Measurements from ENCODE around the gene SPOCK2.

DNA sequence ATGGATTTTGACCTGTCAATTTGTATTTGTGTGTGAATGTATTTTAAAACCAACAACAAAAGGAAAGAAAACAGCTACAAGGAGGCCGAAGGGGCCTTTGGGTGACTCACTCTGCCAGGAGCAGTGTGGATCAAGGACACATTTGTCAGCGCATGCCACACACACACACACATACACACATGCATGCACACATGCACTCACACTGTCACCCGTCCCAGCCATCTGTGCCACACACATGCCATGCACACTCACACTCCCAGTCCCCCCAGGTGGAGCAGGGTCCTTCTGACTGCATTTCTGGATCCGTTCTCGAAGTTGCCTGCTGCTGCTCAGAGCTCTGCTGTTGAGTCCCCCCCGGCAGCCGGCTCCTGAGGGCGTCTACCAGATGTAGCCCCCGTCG, 26.0 kb downstream of the SPOCK2 start:
- TF ChIP-seq, protein P1, sequence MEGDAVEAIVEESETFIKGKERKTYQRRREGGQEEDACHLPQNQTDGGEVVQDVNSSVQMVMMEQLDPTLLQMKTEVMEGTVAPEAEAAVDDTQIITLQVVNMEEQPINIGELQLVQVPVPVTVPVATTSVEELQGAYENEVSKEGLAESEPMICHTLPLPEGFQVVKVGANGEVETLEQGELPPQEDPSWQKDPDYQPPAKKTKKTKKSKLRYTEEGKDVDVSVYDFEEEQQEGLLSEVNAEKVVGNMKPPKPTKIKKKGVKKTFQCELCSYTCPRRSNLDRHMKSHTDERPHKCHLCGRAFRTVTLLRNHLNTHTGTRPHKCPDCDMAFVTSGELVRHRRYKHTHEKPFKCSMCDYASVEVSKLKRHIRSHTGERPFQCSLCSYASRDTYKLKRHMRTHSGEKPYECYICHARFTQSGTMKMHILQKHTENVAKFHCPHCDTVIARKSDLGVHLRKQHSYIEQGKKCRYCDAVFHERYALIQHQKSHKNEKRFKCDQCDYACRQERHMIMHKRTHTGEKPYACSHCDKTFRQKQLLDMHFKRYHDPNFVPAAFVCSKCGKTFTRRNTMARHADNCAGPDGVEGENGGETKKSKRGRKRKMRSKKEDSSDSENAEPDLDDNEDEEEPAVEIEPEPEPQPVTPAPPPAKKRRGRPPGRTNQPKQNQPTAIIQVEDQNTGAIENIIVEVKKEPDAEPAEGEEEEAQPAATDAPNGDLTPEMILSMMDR (IDR thresholded peaks at IDR 0.05): no peak
- TF ChIP-seq POLR2A (IDR thresholded peaks at IDR 0.05) (no peak), POLR2AphosphoS5 (IDR thresholded peaks at IDR 0.05) (no peak)
